Endometrium (tissue), 2 donors: ENCODE measurements around the gene PDCD7.
"Not testable (repeated sequence)": the region's sequence is repeated elsewhere in the genome, so short reads cannot be mapped to it uniquely, and the experiment has no call there.

Experiments
- FAIRE-seq: peaks from 2 replicates; lab custom pipeline; 2012; peaks lifted over from hg19 to GRCh38; lab: Jason Lieb, UNC
- donor health status: control.
- donor health status: control.

Gene PDCD7

GRCh38 chr15:65115542-65115941 is 18.1 kb downstream of the PDCD7 start:
- FAIRE-seq = no peak

GRCh38 chr15:65115086-65115485 is 18.5 kb downstream of the PDCD7 start, which contains the start of gene UBAP1L:
Gene UBAP1L (minus strand): TSS chr15:65115200. CDS start chr15:65106215, 8,985 bp downstream.
- FAIRE-seq = no peak

- no peak for FAIRE-seq
These were observed 22.8 kb downstream of the PDCD7 start for GRCh38 chr15:65110676-65111292.

GRCh38 chr15:65106011-65106590 is 27.5 kb downstream of the PDCD7 start:
- no peak for FAIRE-seq

DNA sequence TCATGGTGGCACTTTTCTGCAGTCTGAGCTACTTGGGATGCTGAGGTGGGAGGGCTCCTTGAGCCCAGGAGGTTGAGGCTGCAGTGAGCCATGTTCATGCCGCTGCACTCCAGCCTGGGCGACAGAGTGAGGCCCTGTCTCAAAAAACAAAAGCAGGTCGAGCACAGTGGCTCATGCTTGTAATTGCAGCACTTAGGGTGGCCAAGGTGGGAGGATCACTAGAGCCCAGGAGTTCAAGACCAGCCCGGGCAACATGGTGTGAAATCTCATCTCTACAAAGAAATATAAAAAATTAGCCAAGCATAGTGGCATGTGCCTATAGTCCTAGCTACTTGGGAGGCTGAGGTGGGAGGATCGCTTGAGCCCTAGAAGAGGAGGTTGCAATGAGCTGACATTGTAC is 28.6 kb downstream of the PDCD7 start:
- no peak for FAIRE-seq

DNA sequence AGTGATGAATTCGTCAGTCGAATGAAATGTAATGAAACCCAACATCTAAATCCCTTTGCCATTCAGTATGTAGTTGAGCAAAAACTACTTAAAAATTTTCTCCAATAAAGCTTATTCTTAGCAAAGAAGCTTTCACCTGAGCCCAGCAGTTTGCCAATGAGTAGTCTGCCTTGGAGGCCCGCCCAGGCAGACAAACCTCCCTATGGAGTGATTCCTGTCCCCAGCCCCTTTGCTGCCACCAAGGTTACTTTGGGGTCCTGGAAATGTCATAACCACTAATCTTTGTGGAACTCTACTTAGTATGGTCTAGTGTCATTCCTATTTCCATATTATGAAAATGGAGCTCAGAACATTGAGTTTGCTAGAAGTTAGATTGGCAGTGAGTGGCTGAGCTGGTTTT is 30.7 kb downstream of the PDCD7 start:
- FAIRE-seq = no peak

DNA sequence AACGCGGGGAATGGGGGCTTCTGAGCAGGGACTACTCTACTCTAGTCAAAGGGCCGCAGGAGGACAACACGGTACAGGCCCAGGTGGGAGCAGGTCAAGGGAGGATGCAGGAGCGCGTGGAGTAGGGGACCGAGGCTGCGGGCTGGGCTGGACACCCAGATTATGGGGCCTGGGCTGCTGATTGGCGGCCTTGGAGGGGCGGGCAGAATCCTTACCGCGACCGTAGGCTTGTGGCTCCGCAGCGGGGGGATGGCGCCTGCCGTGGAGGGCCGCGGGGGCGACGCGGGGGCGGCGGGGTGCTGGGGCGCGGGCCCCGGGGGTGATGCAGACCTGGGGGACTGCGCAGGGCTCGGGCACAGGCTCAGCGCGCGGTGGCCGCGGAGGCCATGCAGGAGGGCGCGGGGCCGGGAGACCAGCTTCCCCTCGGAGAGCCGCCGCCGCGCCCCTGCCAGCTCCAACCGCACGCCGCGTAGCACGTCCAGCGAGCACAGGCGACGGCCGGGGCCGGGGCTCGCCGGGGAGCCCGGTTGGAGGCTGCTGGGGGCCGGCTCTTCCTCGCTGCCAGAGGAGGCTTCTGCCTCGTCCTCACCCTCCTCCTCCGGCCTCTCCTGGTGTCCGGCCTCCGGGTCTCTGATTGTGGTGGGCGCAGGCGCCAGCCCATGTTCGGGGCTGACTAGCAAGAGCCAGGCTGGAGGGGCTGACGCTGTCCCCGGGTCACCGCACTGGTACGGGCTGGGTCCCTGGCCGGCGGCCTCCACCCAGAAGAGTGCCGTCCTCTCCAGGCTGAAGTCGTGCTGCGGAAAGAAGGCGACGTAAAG is 31.5 kb downstream of the PDCD7 start:
- no peak for FAIRE-seq

DNA sequence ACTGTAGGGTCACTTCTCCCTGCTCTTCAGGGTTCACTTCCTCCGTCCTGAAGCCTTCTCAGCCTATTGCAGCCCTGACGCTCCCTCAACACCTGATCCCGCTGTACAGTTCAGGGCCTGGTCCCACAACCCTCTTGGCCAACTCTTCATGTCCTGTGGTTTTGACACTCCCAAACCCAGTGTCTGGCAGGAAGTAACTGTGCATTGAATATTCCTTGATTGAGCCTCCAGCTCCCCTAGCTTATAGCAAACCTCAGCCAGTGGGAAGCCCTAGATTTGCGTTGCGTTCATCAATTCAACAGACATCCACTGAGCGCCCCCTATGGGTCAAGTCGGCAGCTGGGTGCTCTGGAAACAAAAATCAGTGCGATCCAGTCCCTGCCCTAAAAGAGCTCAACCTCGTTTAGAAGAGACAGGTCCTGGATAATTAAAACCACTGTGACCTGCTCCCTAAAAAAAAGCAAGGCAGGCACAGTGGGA is 32.2 kb downstream of the PDCD7 start:
- FAIRE-seq = no peak

DNA sequence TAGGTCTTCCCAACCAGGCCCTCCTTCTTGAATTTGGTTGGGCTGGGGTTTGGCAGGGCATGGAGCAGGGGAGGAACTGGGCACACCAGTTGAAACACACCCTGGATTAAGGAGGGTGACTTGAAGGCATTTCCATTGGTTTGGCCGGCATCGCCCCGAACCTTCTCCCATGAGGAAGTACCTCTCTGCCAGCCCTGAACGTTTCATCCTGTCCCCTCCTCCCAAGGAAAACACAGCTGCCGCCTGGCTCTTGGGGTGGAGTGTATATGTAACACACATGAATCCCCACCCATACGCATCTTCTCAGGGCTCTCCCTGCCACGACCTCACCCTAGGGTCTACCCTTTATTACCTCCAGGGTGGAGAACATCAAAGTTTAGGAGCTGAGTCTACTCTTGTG is 33.2 kb downstream of the PDCD7 start:
- FAIRE-seq = no peak

GRCh38 chr15:65099801-65100200 is 33.8 kb downstream of the PDCD7 start:
- not testable (repeated sequence) for FAIRE-seq

GRCh38 chr15:65099336-65099735 is 34.3 kb downstream of the PDCD7 start:
- no peak for FAIRE-seq

DNA sequence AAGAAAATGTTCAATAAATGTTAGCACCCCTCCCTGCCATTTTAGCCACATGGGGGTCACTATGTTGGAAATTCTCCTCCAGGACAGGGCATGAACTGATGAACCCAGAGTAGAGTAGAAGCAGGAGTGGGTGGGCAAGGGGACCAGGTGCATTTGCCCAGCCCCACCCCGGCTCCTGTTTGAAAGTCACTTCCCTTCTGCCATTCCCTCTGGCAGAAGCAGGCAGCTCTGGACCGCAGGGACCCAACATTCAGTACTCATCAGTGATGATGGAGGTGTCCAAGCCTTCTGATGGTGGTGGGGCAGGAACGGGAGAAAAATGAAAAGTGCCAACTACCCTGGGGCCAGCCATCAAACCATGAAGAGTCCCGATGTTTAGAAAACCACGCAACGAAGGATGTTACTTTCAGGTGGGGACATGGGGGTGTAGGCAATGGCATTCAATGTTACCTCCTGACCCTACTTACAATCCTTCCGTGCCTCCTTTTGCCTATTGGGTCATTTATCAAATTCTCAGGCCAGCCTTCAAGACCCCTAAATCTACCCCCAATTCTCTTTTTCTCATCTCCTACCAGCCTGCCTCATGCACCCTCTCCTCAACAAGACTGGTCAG is 35.9 kb downstream of the PDCD7 start:
- FAIRE-seq = no peak

- FAIRE-seq = no peak
These were observed 36.9 kb downstream of the PDCD7 start for GRCh38 chr15:65096481-65097385.

DNA sequence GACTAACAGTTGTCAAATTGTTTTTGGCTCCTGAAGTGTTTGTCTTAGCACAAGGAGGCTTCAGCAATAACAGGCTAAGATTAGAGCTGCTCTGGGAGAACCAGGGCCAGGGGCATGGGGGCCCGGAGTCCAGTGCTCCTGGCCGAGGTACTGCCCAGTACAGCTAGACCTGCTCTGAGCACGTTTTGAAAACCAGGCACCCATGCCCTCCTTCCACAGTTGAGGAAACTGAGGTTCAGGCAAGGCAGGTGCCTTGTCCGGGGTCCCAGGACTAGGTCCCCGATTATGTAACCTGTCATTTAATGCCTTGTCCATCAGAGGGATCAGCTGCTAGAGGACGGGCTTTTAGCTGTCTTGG is 37.9 kb downstream of the PDCD7 start:
- no peak for FAIRE-seq

- no peak for FAIRE-seq
These were observed 38.4 kb downstream of the PDCD7 start for GRCh38 chr15:65095011-65095746.

DNA sequence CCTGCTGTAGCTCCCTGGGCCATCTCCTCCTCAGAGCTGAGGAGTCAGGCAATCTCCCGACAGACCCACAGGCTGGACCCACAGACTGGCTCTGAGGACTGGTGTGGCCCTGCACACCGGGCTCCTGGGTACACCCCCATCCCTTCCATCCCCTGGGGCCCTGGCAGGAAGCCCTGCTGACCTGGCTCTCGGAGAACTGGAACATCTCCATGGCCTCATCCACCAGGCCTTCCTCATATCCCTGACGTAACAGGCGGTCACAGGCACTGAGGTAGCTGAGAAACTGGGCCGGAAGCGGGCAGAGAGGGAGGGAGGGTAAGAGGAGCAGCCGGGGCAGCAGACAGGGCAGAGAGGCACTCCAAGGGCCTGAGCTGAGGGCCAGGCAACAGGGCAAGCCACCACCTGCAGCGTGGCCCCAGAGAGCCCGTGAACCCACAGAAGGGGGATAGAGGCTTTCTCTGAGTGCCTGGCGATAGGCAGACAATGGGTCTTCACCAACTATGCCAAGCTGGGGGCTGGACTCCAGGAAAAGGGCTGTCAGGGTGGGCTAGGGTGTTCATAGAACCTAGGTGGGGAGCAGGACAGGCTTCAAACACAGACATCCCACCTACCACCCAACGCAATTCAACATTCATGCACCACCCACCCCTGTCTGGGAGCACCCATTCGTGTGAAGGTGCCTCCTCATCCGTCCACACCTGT is 39.2 kb downstream of the PDCD7 start:
- FAIRE-seq = no peak

DNA sequence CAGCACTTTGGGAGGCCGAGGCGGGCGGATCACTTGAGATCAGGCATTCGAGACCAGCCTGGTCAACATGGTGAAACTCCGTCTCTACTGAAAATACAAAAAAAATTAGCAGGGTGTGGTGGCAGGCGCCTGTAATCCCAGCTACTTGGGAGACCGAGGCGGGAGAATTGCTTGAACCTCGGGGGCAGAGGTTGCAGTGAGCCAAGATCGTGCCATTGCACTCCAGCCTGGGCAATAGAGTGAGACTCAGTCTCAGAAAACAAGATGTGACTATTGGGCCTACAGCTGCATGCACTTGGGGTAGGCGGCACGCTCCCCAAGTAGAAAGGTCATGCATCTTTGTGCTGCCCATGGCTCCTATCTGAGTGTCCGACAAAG is 39.8 kb downstream of the PDCD7 start:
- not testable (repeated sequence) for FAIRE-seq

- FAIRE-seq = no peak
These were observed 40.5 kb downstream of the PDCD7 start for GRCh38 chr15:65092911-65093792.
